ENCODE results near the gene KRTAP20-4. TPM values are rescaled to one million over a fixed set of nuclear protein-coding genes. Genes with fewer than 3 reads are reported as not detected.

KRTAP20-4 gene
- total and polyA plus RNA-seq, 10 of the 15 experiments (the other 5 are each of a cell fraction or from before 2014, with no cell fraction given), result not detected

DNA sequence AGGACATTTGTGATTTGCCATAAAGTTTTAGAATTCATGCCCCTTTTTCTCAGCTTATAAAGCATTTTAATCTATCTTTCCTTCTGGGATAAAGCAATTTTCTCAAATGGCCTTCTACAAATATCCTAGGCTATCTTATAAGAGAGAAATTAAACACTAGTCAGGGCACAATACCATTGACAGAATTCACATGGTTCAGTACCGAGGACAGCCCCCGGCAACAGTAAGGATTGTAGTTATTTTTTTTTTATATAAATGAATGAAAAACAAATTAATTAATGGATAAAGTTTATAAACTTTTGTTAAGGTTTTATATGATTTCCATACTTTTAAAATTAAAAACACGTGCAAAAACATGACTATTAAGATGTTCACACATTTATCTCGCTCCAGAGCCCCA lies 7.7 kb downstream of the KRTAP20-4 start:
- H3K4me3 ChIP-seq, result no peak overlapping the region
- no peaks in the 10 kb centered on the region; the same call in 2 of the 3 replicates for H3K9me3 ChIP-seq (replicated peaks; ENCODE audit: control insufficient read depth, insufficient read depth, low read length)
- no peaks in the 10 kb centered on the region for H3K36me3 ChIP-seq (ENCODE audit: control insufficient read depth in 2 of 2, insufficient read depth in 2 of 2, low read length in 1 of 2)
- 43% methylated on average over 4 of the region's 4 CpGs for WGBS (ENCODE audit: insufficient coverage, insufficient replicate concordance, low lambda C conversion rate, missing lambda C conversion rate)
- DNase-seq (ENCODE audit: low read depth, low spot score) (no peak), FAIRE-seq (no peak), ATAC-seq (no peak)
- H3K9ac ChIP-seq (ENCODE audit: control insufficient read depth, insufficient read depth, low read length), result no peak overlapping the region
- H2AFZ ChIP-seq (ENCODE audit: control insufficient read depth, low read depth, low read length), result no peak overlapping the region
- CTCF ChIA-PET, result no interaction called here
- no peaks in the 10 kb centered on the region for H3K79me2 ChIP-seq (ENCODE audit: control insufficient read depth, insufficient read depth, low read length)
- no peak for TF ChIP-seq NFYA (IDR thresholded peaks at IDR 0.05; ENCODE audit: borderline replicate concordance, low read depth, low read length)
- TF ChIP-seq POLR2AphosphoS5 (IDR thresholded peaks at IDR 0.05; ENCODE audit: low read length), result no peak
- TF ChIP-seq STAT3 (IDR thresholded peaks at IDR 0.05; ENCODE audit: low read depth, low read length), result no peak
- TF ChIP-seq, protein P1, sequence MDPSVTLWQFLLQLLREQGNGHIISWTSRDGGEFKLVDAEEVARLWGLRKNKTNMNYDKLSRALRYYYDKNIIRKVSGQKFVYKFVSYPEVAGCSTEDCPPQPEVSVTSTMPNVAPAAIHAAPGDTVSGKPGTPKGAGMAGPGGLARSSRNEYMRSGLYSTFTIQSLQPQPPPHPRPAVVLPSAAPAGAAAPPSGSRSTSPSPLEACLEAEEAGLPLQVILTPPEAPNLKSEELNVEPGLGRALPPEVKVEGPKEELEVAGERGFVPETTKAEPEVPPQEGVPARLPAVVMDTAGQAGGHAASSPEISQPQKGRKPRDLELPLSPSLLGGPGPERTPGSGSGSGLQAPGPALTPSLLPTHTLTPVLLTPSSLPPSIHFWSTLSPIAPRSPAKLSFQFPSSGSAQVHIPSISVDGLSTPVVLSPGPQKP (IDR thresholded peaks at IDR 0.05; ENCODE audit: low read depth, low read length), result no peak
- TF ChIP-seq PAX5 (IDR thresholded peaks at IDR 0.05; ENCODE audit: borderline replicate concordance, low read depth, low read length), result no peak
- TF ChIP-seq BRCA1 (IDR thresholded peaks at IDR 0.05; ENCODE audit: low read depth, low read length), result no peak
- TF ChIP-seq TCF7 (IDR thresholded peaks at IDR 0.05; ENCODE audit: borderline replicate concordance), result no peak
- TF ChIP-seq ZBED1 (IDR thresholded peaks at IDR 0.05; ENCODE audit: borderline replicate concordance), result no peak
- no peak for TF ChIP-seq LARP7 (IDR thresholded peaks at IDR 0.05)
- no peak for TF ChIP-seq NFYB (IDR thresholded peaks at IDR 0.05; ENCODE audit: insufficient read depth, low read depth, low read length)
- TF ChIP-seq MEF2B (IDR thresholded peaks at IDR 0.05; ENCODE audit: partially characterized antibody, poor library complexity, severe bottlenecking), result no peak
- TF ChIP-seq, protein P2, sequence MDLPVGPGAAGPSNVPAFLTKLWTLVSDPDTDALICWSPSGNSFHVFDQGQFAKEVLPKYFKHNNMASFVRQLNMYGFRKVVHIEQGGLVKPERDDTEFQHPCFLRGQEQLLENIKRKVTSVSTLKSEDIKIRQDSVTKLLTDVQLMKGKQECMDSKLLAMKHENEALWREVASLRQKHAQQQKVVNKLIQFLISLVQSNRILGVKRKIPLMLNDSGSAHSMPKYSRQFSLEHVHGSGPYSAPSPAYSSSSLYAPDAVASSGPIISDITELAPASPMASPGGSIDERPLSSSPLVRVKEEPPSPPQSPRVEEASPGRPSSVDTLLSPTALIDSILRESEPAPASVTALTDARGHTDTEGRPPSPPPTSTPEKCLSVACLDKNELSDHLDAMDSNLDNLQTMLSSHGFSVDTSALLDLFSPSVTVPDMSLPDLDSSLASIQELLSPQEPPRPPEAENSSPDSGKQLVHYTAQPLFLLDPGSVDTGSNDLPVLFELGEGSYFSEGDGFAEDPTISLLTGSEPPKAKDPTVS (IDR thresholded peaks at IDR 0.05; ENCODE audit: low read depth, low read length), result no peak
- no peak for TF ChIP-seq HDAC2 (IDR thresholded peaks at IDR 0.05)
- no peak for TF ChIP-seq ZNF207 (IDR thresholded peaks at IDR 0.05; ENCODE audit: borderline replicate concordance)
- no peak for TF ChIP-seq RFX5 (IDR thresholded peaks at IDR 0.05; ENCODE audit: low read depth, low read length)
- no peak for TF ChIP-seq JUND (IDR thresholded peaks at IDR 0.05; ENCODE audit: low read depth, low read length)
- no peak for TF ChIP-seq CREB1 (IDR thresholded peaks at IDR 0.05; ENCODE audit: low read depth)
- TF ChIP-seq CHD1 (IDR thresholded peaks at IDR 0.05; ENCODE audit: low read depth, low read length), result no peak
- TF ChIP-seq IKZF2 (IDR thresholded peaks at IDR 0.05), result no peak
- no peaks in the 10 kb centered on the region for H3K27me3 ChIP-seq (replicated peaks in 1 of 2; ENCODE audit: control insufficient read depth in 2 of 2, insufficient read depth in 2 of 2, low read length in 1 of 2)
- H4K20me1 ChIP-seq (ENCODE audit: control insufficient read depth, insufficient read depth), result no peaks in the 10 kb centered on the region
- no TSS peak for BruUV-seq (replicated peaks)
- RAD21 ChIA-PET (ENCODE audit: unreplicated experiment), result no interaction called here
- intact Hi-C loops (cut with micrococcal nuclease; ENCODE audit: unreplicated experiment) (no loop called here), in situ Hi-C loops (cut with MboI) (no loop called here)
- SMC1A ChIA-PET (ENCODE audit: uncharacterized antibody, unreplicated experiment), result interaction anchor here (0.6 kb wide), 1 partner anchor 292 kb away, joined by 3 read pairs; no protein-coding TSS in a partner anchor
- POLR2A ChIA-PET, result no interaction called here
- no peak overlapping the region for H3K27ac ChIP-seq (ENCODE audit: control insufficient read depth, insufficient read depth)
- H3K4me1 ChIP-seq (ENCODE audit: control insufficient read depth, insufficient read depth, low read length), result no peaks in the 10 kb centered on the region
- H3K4me2 ChIP-seq (ENCODE audit: control insufficient read depth, insufficient read depth), result no peak overlapping the region
